DND-41 (cell line): ENCODE results near the gene SPRR2G.
"Not testable (repeated sequence)": the region's sequence is repeated elsewhere in the genome, so short reads cannot be mapped to it uniquely, and the experiment has no call there.

ENCODE experiments used
- CTCF ChIP-seq: IDR thresholded peaks from 2 replicates; pipeline ENCODE4 v1.5.1; 2012; ENCODE audit warnings: borderline replicate concordance, low read length, moderate library complexity, mild to moderate bottlenecking; ENCODE audit not compliant: poor library complexity, severe bottlenecking; ENCODE audit errors: extremely low read depth
- EZH2 ChIP-seq: IDR thresholded peaks from 3 replicates; pipeline ENCODE4 v1.6.1; 2012; ENCODE audit warnings: borderline replicate concordance, low read depth, mild to moderate bottlenecking, moderate library complexity, low read length, inconsistent platforms; ENCODE audit not compliant: severe bottlenecking

- TF ChIP-seq EZH2, CTCF: not testable (repeated sequence)
These were observed 26.9 kb downstream of the SPRR2G start for GRCh38 chr1:153123793-153124192.
